SH-SY5Y (cell line): ENCODE data around the gene ASTN1.

Source experiments
- GATA2 ChIP-seq: IDR thresholded peaks from 2 replicates; pipeline ENCODE4 v1.6.1; 2011; ENCODE audit warnings: mild to moderate bottlenecking, low read depth, low read length
- GATA3 ChIP-seq: IDR thresholded peaks from 2 replicates; pipeline ENCODE4 v1.6.1; 2011; ENCODE audit warnings: low read depth, mild to moderate bottlenecking, low read length, moderate library complexity

Gene ASTN1

DNA sequence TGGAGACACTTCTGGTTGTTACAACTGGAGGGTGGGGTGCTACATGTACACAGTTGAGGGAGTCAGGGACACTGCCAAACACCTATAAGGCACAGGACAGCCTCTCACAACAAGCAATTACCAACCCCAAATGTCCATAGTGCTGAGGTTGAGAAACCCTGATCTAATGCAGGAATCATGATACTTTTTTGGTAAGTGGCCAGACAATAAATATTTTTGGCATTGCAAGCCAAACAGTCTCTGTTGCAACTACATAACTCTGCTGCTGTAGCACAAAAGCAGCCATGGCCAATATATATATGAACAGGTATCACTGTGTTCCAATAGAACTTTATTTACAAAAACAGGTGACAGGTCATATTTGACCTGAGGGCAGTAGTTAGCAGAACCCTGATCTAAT, 177.5 kb downstream of the ASTN1 start:
- TF ChIP-seq GATA2 (no peak), GATA3 (no peak)

DNA sequence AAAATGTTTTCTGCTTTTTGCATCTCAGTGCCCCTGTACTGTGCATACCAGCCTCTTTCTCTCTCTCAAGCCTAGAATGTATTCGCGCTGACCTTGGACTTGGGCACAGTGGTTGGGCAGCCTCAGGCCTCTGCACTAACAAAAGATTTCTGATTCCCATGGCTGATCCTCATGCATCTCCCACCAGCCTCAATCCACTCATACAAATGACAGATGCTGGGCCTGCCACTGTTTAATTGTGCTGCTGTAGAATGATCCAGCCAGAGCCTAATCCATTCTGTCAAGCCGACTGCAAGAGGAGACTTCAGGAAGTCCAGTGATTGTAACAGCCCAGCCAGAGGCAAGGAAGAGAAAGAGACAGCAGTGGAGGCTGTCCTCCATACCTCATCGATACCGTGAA, 180.8 kb downstream of the ASTN1 start:
- TF ChIP-seq GATA2 (no peak), GATA3 (no peak)

DNA sequence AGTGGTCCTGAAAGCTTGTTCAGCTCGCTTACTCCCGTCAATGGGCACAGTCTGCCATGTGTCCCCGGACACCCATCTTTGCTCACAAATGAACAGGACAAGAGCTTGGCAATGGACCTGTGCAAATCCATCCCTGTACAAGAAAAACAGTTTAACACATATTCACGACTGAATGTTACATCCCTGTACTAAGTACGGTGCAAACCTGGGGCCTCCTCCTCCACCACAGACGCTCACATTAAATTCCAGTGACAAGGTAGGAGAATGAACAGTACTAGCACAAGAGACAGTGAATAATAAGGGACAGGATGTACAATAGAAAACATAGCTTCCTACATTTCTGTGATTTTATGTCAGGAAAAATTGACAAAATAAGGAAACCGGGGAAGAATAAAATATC, 187.7 kb downstream of the ASTN1 start:
- TF ChIP-seq GATA2 (no peak), GATA3 (no peak)

DNA sequence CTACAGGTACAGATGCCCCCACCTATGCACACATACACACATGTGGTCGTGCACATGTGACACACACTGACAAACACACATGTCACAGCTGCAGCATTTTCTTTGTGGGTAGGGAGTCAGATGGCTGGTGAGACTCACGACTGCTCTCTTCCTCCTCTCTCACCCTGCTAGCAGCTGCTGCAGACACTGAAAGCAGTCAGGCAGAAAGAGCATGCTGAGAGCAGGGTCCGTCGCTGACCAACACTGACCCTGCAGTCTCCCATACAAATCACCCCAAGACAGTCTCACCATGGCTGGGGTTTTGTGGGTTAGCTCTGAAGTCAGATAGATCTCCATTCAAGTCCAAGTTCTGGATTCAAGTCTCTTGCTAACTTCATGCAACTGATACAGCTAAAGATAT, 188.3 kb downstream of the ASTN1 start:
- no peak for TF ChIP-seq GATA2
- no peak for TF ChIP-seq GATA3

DNA sequence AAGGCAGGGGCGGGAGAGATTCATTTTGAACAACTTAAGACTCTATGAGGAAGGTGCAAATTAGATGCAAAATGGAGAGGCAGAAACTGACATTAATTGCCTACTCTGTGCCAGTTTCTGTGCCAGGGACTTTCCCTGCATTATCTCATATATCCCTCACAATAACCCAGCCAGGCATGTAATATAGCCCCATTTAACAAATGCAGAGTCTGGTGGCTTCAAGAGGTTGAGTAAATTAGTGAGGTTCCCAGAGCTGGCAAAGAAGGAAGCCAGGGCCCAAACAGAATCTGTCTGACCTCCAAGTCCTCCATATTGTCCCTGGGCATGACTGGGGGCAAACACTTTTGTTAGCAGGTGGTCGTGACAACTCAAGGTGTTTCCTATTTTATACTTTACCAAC, 199.8 kb downstream of the ASTN1 start:
- TF ChIP-seq GATA3 (no peak), GATA2 (no peak)

DNA sequence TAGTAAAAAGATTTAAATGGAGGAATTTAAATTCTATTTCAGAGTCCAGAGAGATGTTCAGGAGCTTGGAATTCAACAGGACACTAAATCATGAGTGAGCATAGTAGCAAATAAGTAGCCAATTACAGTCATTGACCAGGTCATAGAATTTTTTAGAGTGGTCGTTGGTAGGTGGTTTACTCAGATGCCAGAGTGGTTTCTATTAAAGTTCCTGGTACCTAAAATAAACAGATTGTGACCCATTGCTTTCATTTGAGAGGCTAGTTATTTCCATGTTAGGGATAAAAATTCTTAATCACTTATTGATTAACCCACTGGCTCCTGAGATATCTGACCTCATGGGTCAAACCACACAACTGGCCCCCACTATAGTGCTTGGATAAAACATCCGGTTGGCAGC, 201.3 kb downstream of the ASTN1 start:
- no peak for TF ChIP-seq GATA2
- TF ChIP-seq GATA3: no peak

DNA sequence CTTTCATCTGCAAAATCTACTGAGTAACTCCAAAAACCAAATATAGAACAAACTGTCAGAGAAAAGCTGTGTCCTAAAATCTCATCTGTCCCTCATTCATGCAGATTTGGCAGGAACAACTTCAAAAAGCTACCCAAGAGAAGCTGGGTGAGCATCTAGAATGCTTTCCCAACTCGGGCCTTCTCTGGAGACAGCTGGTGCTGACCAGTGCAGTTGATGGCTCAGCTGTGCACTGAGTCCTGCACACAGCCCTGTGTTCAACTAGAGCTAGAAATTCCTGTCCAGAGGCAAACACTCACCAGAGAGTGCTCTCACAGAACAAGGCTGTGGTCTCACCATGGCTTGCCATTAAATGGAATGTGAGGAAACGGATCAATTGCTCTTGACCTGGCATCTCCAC, 202.8 kb downstream of the ASTN1 start:
- no peak for TF ChIP-seq GATA3
- no peak for TF ChIP-seq GATA2

DNA sequence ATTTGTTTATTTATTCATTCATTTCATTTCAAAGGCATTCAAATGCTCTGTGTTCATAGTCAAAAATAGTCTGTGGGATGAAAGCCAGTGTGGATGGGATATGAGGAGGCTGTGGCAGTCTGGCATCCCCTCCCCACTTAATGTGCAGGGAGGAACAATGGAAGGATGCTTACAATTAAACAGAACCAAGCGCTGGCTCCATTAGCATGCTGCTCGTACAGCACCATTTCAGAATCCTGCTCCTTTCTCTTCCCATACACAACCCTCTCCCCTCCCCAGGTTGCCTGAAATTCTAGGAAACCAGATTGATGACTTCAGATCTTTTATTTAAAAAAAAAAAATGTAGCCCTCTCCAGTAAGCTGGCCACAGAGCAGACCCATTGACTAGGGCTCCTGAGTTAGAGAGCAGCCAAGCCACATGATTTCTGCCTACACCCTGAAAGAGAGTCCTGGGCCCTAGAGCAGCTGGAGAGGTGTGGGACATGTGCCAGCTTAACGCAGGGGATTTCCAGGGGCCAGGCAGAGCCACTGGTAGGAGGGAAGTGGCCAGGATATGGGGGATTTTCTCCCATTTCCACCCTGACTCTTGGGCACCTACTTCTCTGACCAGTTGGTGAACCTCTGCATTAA, 205.2 kb downstream of the ASTN1 start:
- TF ChIP-seq GATA3 (no peak), GATA2 (no peak)

DNA sequence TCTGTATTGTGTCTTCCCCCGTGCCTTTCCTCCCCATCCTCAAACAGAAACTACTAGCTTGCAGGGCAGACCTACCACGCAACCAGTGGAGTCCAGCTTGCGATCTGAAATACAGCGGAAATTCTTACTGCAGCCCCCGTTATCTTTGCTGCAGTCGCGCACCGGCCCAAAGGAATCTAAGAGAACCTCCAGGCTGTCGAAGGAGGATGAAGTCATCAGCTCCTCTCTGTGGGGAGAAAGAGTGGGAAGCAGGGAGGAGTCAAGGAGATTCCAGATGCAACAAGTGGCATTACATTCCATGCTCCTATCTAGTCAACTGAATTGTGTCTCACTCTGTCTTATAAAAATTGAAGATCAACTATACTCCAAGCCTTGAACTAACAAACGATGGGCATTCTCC, 206.9 kb downstream of the ASTN1 start:
- TF ChIP-seq GATA2 (no peak), GATA3 (no peak)

DNA sequence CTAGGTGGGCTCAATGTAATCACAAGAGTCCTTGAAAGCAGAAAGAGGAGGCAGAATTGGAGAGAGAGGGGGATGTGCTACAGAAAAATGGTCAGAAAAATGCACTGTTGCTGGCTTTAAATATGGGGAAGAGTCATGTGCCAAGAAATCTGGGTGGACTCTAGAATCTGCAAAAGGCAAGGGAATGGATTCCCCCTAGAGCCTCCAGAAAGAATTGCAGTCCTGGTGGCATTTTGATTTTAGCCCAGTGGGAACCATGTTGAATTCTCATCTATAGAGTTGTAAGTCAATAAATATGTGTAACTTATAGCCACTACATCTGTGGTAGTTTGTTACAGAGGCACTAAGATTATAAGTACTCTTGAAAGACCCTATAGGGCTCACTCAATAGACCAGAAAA, 210.3 kb downstream of the ASTN1 start:
- TF ChIP-seq GATA2: no peak
- TF ChIP-seq GATA3: no peak

DNA sequence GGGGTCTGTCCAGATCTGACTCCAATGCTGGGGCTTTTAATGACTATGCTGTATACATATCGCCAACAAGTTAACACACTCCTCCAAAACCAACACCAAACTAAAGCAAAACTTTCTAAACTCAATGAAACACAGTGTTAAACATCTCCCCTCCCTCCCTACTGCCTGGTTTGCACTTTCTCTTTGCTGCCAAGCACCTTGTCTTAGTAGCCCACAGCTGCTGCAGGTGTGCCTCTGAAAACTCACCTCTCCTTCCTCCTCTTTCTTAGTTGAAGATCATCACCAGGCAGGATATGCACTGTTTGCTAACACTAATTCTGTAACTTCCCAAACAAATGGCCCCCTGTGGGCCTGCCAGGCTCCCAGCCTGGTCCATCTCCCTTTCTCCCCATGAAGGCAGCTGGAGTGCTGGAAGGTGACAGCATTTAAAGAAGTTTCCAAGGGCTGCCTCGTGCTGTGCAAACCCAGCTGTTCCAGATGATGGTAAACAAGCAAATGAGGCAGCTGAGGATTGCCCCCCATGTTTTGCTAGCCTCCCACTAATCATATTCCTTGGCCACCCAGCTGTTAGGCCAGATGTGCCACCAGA, 213.7 kb downstream of the ASTN1 start:
- TF ChIP-seq GATA3 (no peak), GATA2 (no peak)

DNA sequence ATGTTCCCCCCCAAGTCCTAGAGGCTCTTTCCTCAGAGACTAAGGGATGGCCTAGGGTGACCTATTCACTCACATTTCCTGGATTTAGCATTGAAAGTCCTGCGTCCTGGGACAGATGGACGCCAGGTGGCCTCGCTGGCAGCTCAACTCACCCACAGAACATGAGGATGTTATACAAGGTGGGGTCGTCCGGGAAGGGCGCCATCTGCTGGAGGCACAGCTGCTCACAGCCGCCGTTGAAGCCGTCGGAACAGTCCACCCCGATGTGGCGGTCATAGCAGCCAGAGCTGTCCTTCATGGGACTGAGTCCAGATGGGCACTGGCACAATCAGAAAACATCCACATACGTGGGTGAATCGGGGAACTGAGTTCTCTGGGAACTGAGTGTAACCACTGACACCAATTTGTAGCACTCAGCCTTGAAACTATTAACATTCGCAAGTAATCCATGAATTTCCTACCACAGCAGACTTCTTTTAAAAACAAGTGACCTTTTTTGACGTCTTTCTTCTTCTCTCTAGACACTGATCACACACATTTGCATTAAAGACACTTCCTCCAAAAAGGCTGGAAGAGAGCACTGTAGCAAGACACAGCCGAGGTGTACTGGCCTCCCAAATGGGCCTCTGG, 215.4 kb downstream of the ASTN1 start:
- TF ChIP-seq GATA2 (no peak), GATA3 (no peak)

DNA sequence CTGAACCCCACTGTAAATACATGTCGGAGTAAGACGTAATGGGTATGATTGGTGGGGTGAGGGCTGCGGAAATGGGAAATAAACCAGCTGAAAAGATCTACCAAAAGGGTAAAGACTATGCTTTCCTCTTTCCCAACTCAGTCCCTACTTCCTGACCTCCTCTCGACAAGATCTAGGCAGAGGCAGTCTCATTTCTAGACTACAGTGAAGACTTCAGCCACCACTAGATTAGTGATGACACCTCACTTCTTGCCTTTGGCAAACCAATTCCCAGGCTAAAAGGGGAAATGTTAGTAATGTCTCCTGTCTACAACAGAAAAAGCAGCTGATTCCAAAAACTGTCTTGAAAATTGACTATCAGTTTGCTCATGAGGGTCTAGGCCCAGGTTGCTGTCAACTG, 219.9 kb downstream of the ASTN1 start:
- TF ChIP-seq GATA3 (no peak), GATA2 (no peak)

DNA sequence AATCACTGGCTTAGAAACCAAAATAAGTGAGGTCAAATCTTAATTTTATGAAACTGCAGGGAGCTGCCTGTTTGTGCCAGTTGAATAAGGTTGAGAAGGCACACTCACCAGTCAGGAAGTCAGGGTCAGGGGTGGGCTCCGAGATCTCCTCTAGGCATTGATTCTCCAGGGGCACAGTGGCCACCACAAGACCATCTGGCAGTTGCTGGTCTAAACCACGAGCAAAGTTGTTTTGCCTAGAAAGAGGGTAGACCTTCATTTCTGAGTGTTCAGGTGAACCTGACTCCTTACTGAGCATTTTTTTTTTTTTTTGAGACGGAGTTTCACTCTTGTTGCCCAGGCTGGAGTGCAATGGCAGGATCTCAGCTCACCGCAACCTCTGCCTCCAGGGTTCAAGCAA, 220.7 kb downstream of the ASTN1 start:
- TF ChIP-seq GATA3 (no peak), GATA2 (no peak)

DNA sequence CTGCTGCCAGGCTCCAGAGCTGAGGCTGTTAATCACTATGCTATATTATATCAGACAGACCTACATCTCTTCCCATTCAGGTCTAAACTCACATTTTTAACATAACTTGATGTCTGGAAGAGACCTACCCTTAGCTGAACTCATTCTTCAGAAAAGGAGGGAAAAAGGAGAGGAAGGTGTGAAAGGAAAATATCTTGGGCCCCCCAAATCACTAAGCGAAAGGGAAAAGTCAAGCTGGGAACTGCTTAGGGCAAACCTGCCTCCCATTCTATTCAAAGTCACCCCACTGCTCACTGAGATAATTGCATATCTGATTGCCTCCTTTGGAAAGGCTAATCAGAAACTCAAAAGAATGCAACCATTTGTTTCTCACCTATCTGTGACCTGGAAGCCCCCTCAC, 222.2 kb downstream of the ASTN1 start:
- no peak for TF ChIP-seq GATA2
- no peak for TF ChIP-seq GATA3
